WERI-Rb-1 (cell line): Measurements from ENCODE around the gene GP1BB.

ENCODE experiments used
- DNase-seq: peaks from one replicate; pipeline ENCODE4 v3.0.0-alpha.2; 2020
- H3K27ac ChIP-seq: fragments of 250-450 bp; sonication (Bioruptor Pico); 2 replicates; pipeline ENCODE4 v1.5.1; 2020; ENCODE audit warnings: mild to moderate bottlenecking, moderate library complexity
- H3K27me3 ChIP-seq: fragments of 250-450 bp; sonication (Bioruptor Pico); 2 replicates; pipeline ENCODE4 v1.5.1; 2021; ENCODE audit warnings: mild to moderate bottlenecking, low read depth, moderate library complexity; ENCODE audit not compliant: insufficient read depth, severe bottlenecking
- H3K36me3 ChIP-seq: fragments of 250-450 bp; sonication (Bioruptor Pico); 2 replicates; pipeline ENCODE4 v1.5.1; 2020; ENCODE audit warnings: mild to moderate bottlenecking, moderate library complexity
- H3K4me3 ChIP-seq: 2 replicates; pipeline ENCODE4 v1.5.1; 2011; ENCODE audit warnings: low read depth, mild to moderate bottlenecking, control low read depth, low read length
- H3K9me3 ChIP-seq: fragments of 250-450 bp; sonication (Bioruptor Pico); 2 replicates; pipeline ENCODE4 v1.5.1; 2021; ENCODE audit warnings: mild to moderate bottlenecking, moderate library complexity; ENCODE audit not compliant: severe bottlenecking
- TF ChIP-seq, protein P1 (sequence below): IDR thresholded peaks from 2 replicates; pipeline ENCODE4 v1.5.1; 2011; ENCODE audit warnings: low read depth, mild to moderate bottlenecking, control low read depth, inconsistent platforms, low read length

GP1BB gene

GRCh38 chr22:19753090-19753842 lies 29.9 kb downstream of the GP1BB start:
- no peaks in the 10 kb centered on the region for H3K36me3 ChIP-seq
- TF ChIP-seq, protein P1, sequence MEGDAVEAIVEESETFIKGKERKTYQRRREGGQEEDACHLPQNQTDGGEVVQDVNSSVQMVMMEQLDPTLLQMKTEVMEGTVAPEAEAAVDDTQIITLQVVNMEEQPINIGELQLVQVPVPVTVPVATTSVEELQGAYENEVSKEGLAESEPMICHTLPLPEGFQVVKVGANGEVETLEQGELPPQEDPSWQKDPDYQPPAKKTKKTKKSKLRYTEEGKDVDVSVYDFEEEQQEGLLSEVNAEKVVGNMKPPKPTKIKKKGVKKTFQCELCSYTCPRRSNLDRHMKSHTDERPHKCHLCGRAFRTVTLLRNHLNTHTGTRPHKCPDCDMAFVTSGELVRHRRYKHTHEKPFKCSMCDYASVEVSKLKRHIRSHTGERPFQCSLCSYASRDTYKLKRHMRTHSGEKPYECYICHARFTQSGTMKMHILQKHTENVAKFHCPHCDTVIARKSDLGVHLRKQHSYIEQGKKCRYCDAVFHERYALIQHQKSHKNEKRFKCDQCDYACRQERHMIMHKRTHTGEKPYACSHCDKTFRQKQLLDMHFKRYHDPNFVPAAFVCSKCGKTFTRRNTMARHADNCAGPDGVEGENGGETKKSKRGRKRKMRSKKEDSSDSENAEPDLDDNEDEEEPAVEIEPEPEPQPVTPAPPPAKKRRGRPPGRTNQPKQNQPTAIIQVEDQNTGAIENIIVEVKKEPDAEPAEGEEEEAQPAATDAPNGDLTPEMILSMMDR = peak; percentile 58
- H3K27me3 ChIP-seq = no peaks in the 10 kb centered on the region
- no peak overlapping the region for H3K4me3 ChIP-seq
- no peak for DNase-seq
- H3K9me3 ChIP-seq = no peaks in the 10 kb centered on the region
- no peak overlapping the region for H3K27ac ChIP-seq

DNA sequence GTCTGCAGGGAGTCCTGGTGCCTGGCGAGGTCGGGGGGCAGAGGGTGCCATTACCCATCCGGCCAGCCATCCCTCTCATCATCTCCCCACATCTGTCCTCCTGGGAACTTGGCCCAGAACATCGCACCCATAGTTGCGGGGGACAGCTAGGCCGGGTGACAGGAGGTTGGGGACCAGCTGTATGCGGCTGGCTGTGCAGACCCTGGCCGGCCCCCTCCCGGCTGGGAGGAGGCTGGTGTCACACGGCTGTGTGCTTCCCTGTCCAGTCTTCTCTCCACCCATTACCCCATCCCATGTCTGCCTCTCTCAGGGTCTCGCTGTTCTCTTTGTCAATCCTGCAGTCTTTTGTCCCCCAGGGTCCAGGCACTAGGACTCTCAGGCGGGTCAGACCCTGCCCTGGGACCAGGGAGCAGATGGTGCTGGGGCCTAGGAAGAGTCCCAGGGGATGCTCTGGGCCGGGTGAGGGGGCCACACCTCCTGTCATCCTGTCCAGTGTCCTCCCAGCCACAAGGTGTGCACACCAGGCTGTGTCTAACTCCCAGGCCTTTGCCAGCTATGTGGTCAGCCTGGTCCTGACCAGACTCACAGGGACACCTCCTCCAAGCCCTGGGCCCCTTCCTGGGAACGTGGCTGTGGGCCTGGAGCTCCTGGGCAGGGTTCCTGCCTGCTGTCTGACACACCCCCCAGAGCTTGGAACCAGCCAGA lies 30.8 kb downstream of the GP1BB start:
- Histone ChIP-seq H3K36me3 (no peaks in the 10 kb centered on the region), H3K4me3 (no peak overlapping the region), H3K9me3 (no peaks in the 10 kb centered on the region), H3K27me3 (no peaks in the 10 kb centered on the region), H3K27ac (no peak overlapping the region)
- DNase-seq = no peak
- TF ChIP-seq, protein P1 = no peak

GRCh38 chr22:19754701-19755144 lies 31.4 kb downstream of the GP1BB start:
- H3K36me3 ChIP-seq = no peaks in the 10 kb centered on the region
- no peak for DNase-seq
- H3K9me3 ChIP-seq = no peaks in the 10 kb centered on the region
- TF ChIP-seq, protein P1 = no peak
- no peak overlapping the region for H3K27ac ChIP-seq
- no peak overlapping the region for H3K4me3 ChIP-seq
- H3K27me3 ChIP-seq = no peaks in the 10 kb centered on the region

- no peak for DNase-seq
- H3K4me3 ChIP-seq = no peak overlapping the region
- H3K27me3 ChIP-seq = no peaks in the 10 kb centered on the region
- no peaks in the 10 kb centered on the region for H3K9me3 ChIP-seq
- H3K36me3 ChIP-seq = no peaks in the 10 kb centered on the region
- TF ChIP-seq, protein P1 = no peak
- no peak overlapping the region for H3K27ac ChIP-seq
These were observed 31.9 kb downstream of the GP1BB start for GRCh38 chr22:19755145-19755710.

GRCh38 chr22:19755722-19756287 lies 32.5 kb downstream of the GP1BB start:
- Histone ChIP-seq H3K4me3 (no peak overlapping the region), H3K27me3 (no peaks in the 10 kb centered on the region), H3K27ac (no peak overlapping the region), H3K9me3 (no peaks in the 10 kb centered on the region), H3K36me3 (no peaks in the 10 kb centered on the region)
- TF ChIP-seq, protein P1 = no peak
- DNase-seq = no peak
